ENCODE data around the gene BCAP31.

DNA sequence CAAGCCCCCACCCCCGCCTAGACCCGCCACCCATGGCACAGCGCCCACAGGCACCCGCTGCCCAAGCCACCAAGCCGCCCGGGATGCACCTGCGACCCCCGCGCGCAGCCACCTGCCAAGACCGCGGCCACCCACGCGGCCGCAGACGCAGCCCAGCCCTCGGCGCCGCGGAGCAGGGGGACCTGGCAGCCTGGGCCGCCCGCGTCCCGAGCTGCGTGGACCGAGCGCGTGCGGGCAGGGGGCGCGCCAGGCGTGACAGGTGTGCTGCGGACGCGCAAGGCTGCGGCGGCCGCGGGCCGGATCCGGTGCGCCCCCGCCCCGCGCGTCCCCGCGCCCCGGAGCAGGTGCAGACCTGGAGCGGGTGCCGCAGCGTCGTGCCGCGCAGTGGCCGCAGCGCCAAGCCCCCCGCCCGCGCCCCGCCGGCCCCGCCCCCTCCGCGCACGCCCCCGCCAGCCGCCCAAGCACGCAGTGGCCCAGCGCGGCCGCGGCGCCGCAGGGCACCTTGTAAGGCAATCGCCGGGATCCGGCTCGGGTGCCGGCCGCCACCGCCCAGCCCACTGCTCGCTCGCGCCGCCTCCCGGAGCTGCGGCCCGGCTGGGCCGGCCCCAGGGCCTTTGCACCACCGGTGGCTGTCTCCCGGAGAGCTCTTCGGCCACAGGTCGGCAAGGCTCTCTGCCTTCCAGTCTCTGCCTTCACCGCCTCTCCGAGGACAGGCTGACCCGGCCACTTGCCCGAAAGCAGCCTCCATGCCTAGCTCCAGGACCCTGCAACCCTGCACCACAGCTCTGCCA, 50.6 kb downstream of the BCAP31 start, which contains the start of gene PNCK:
- TF ChIP-seq, protein P1, sequence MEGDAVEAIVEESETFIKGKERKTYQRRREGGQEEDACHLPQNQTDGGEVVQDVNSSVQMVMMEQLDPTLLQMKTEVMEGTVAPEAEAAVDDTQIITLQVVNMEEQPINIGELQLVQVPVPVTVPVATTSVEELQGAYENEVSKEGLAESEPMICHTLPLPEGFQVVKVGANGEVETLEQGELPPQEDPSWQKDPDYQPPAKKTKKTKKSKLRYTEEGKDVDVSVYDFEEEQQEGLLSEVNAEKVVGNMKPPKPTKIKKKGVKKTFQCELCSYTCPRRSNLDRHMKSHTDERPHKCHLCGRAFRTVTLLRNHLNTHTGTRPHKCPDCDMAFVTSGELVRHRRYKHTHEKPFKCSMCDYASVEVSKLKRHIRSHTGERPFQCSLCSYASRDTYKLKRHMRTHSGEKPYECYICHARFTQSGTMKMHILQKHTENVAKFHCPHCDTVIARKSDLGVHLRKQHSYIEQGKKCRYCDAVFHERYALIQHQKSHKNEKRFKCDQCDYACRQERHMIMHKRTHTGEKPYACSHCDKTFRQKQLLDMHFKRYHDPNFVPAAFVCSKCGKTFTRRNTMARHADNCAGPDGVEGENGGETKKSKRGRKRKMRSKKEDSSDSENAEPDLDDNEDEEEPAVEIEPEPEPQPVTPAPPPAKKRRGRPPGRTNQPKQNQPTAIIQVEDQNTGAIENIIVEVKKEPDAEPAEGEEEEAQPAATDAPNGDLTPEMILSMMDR (IDR thresholded peaks at IDR 0.05), result no peak
- TF ChIP-seq POLR2AphosphoS5 (IDR thresholded peaks at IDR 0.05; ENCODE audit: low read depth, low read length), result no peak
- no peak for TF ChIP-seq SIN3A (IDR thresholded peaks at IDR 0.05; ENCODE audit: borderline replicate concordance, insufficient read depth, low read depth, low read length)

Data from Panc1 (cell line).